Ishikawa (cell line): Measurements from ENCODE around the gene ZNF653.

Experiments
- CEBPB ChIP-seq: IDR thresholded peaks from 2 replicates; pipeline ENCODE4 v1.6.1; 2012
- CREB1 ChIP-seq: IDR thresholded peaks from 2 replicates; pipeline ENCODE4 v1.6.1; 2012; ENCODE audit warnings: low read depth
- EGR1 ChIP-seq: IDR thresholded peaks from 2 replicates; pipeline ENCODE4 v1.6.1; 2012
- EP300 ChIP-seq: IDR thresholded peaks from 2 replicates; pipeline ENCODE4 v1.6.1; 2012; ENCODE audit warnings: borderline replicate concordance
- FOXM1 ChIP-seq: IDR thresholded peaks from 2 replicates; pipeline ENCODE4 v1.6.1; 2012; ENCODE audit warnings: low read depth, borderline replicate concordance
- MAX ChIP-seq: IDR thresholded peaks from 2 replicates; pipeline ENCODE4 v1.6.1; 2012
- NFIC ChIP-seq: IDR thresholded peaks from 2 replicates; pipeline ENCODE4 v1.6.1; 2012
- RAD21 ChIP-seq: IDR thresholded peaks from 2 replicates; pipeline ENCODE4 v1.6.1; 2012; ENCODE audit warnings: low read depth
- REST ChIP-seq: IDR thresholded peaks from 2 replicates; pipeline ENCODE4 v1.6.1; 2012; ENCODE audit warnings: low read depth, mild to moderate bottlenecking
- TAF1 ChIP-seq: IDR thresholded peaks from 2 replicates; pipeline ENCODE4 v1.6.1; 2012; ENCODE audit warnings: low read depth, mild to moderate bottlenecking
- TCF12 ChIP-seq: IDR thresholded peaks from 2 replicates; pipeline ENCODE4 v1.6.1; 2012; ENCODE audit warnings: low read depth
- TEAD4 ChIP-seq: IDR thresholded peaks from 2 replicates; pipeline ENCODE4 v1.6.1; 2012
- USF1 ChIP-seq: IDR thresholded peaks from 2 replicates; pipeline ENCODE4 v1.6.1; 2012
- YY1 ChIP-seq: IDR thresholded peaks from 2 replicates; pipeline ENCODE4 v1.6.1; 2012; ENCODE audit warnings: low read depth
- ZBTB7A ChIP-seq: IDR thresholded peaks from 2 replicates; pipeline ENCODE4 v1.6.1; 2012; ENCODE audit warnings: low read depth

ZNF653 gene

GRCh38 chr19:11451871-11452619 lies 53.6 kb downstream of the ZNF653 start:
- TF ChIP-seq REST (no peak), TEAD4 (no peak), ZBTB7A (no peak), YY1 (no peak), RAD21 (no peak), CEBPB (no peak), USF1 (no peak), EP300 (no peak), FOXM1 (no peak), MAX (no peak), NFIC (no peak), CREB1 (no peak), EGR1 (no peak), TCF12 (no peak), TAF1 (no peak)

GRCh38 chr19:11451327-11451870 lies 54.2 kb downstream of the ZNF653 start:
- TF ChIP-seq ZBTB7A (no peak), TCF12 (no peak), CREB1 (no peak), FOXM1 (no peak), CEBPB (no peak), EP300 (no peak), MAX (no peak), YY1 (no peak), TEAD4 (no peak), USF1 (no peak), NFIC (no peak)

- no peak for TF ChIP-seq USF1
- TF ChIP-seq EGR1, result no peak
- TF ChIP-seq TAF1, result no peak
- TF ChIP-seq ZBTB7A, result no peak
These were observed 54.9 kb downstream of the ZNF653 start for GRCh38 chr19:11450570-11451326.

- TF ChIP-seq REST (no peak), RAD21 (no peak), FOXM1 (no peak), EGR1 (no peak), CREB1 (no peak), EP300 (no peak), USF1 (no peak), TAF1 (no peak), NFIC (no peak)
These were observed 56.6 kb downstream of the ZNF653 start for GRCh38 chr19:11448923-11449554.
